ENCODE measurements around the gene DRC1.

GRCh38 chr2:26455670-26456439 is 54.1 kb downstream of the DRC1 start:
- TF ChIP-seq YY1 (IDR thresholded peaks at IDR 0.05; ENCODE audit: insufficient read depth, insufficient read length) (no peak), SUZ12 (IDR thresholded peaks at IDR 0.05; ENCODE audit: extremely low read depth, insufficient read depth, insufficient read length) (no peak)

Data from NT2/D1 (cell line).